ENCODE results near the gene PIGK.
"Not testable (repeated sequence)": the region's sequence is repeated elsewhere in the genome, so short reads cannot be mapped to it uniquely, and the experiment has no call there.

PIGK gene

DNA sequence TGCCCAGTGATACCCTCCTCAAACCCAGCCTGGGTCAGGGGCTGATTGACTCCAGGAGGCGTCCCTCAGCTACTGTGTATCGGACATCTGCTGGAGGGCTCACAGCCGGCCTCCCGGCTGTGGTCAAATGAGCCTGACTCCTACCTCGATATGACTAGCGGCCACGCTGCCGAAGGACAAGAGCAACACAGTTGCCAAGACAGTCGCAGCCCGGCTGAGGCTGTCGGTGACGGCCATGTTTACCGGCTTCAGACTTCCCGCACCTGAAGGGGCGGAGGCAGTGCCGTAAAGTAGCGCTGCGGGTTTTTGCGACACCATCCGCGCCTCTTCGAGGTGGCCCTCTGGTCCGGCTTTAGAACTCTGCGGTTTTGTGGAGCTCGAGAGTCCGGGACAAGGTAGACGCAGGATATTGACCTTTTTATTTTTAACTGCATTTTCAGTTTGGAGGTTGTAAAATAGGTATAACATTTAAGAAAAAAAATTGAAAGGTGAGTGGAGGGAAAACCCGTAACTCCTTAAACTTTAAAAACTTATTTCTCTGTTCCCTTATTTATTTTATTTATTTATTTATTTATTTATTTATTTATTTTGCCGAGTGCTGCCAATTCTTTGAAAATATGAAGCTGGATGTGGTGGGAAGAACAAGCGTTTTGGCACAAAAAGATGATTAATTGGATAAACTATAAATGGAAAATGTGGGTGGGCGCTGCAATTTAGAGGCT, at the start of gene PIGK:
PIGK (minus strand) TSS at position 265 of the 722 bp plus-strand sequence; CDS start at position 237, 28 bp downstream.
- DNase-seq, result peak; percentile 86

DNA sequence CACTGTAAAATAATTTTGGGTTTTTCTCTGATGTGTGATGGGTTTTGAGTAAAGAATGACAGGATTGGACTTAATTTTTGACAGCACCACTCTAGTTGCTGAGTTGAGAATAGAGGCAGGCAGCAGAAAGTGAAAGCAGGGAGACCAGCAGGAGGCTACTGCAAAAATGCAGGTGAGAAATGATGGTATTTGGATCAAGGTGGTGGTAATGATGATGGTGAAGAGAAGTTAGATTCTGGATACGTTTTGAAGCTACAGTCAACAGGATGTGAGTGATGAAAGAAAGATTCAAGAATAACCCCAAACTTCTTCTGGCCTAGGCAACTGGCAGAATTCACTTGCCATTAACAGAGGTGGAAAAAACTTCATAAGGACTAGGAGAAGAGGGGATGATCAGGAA, 47.8 kb upstream of the PIGK start:
- no peak for DNase-seq

DNA sequence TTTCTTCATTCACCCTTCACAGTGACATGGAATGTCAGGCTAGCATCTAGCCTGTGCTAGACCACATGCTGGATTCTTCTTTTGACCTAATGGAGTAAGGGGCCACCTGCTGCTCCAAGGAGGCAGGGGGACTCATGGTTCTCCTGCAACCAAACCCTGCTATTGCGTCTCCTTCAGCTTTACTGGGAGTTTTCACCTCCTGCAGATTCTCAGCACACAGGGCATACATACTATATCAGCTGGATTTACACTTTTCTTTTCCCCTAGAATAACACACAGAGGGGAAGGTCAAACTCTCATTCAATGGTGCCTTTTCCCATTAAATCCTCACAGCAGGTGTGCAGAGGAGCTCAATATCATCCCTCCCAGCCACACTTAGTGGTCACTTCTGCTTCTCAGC, 46.0 kb upstream of the PIGK start:
- DNase-seq, result no peak

- DNase-seq, result no peak
Observed at GRCh38 chr1:77263708-77264107, 44.5 kb upstream of the PIGK start.

GRCh38 chr1:77253211-77253610, 34.0 kb upstream of the PIGK start:
- DNase-seq, result no peak

DNA sequence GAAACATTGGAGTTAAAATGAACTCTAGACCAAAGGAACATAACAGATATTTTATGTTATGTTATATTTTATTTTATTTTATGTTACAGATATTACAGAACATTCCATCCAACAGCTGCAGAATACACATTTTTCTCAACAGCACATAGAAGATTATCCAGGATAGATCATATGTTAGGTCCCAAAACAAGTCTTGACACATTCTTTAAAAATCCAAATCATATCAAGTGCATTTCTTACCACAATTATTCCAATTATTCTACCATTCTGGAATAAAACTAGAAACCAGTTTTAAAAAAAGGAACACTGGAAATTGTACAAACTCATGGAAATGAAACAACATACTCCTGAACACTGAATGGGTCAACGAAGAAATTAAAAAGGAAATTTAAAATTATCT, 30.9 kb upstream of the PIGK start:
- no peak for DNase-seq

DNA sequence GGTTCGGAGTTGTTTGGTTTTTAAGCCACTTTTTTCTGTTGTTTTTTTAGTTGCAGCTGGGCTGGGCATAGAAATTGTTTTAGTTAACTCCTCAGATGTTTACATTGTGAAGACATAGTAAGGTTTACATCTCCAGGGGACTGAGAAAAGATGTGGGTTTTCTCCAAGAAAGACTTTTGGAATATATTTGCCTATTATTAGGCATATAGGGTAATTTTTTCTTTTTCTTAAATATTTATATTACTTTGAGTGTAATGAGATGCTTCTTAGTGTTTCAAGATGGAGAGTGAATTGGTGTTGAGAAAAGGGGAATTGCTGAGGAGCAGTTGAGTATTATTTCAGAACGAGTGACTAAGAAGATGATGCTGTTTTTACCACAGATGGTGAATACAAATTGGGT, 26.6 kb upstream of the PIGK start:
- no peak for DNase-seq

GRCh38 chr1:77239311-77239710, 20.1 kb upstream of the PIGK start:
- no peak for DNase-seq

- DNase-seq, result no peak
Observed at GRCh38 chr1:77238462-77238861, 19.2 kb upstream of the PIGK start.

GRCh38 chr1:77234943-77235342, 15.7 kb upstream of the PIGK start:
- no peak for DNase-seq

DNA sequence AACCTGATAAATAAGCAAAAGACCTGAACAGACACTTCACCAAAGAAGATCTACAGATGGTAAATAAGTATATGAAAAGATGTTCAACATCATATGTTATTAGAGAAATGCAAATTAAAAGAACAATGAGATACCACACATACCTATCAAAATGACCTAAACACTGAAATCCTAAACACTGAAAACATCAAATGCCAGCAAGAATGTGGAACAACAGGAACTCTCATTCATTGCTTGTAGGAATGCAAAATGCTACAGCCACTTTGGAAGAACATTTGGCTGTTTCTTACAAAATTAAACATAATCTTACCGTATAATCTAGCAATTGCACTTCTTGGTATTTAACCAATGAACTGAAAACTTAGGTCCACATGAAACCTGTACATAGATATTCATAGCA, 14.9 kb upstream of the PIGK start:
- no peak for DNase-seq

DNA sequence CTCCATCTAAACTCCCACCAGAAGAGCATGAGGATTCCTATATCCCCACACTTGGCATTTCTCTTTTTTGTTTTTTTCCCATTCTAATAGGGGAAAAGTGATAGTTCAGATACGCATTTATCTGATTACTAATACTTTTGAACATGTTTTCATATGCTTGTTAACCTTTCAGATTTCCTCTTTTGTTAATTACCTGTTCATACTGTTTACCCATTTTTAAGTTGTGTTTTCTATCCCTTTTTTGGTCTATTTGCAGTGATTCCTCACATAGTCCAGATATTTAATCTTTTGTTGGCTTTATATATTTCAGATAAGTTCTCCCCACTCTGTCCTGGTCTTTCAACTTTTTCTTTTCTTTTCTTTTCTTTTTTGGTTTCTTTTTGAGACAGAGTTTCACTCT, 13.6 kb upstream of the PIGK start:
- DNase-seq, result no peak

- DNase-seq, result peak; percentile 20
Observed at GRCh38 chr1:77230051-77230450, 10.8 kb upstream of the PIGK start.

- DNase-seq, result no peak
Observed at GRCh38 chr1:77228836-77229235, 9.6 kb upstream of the PIGK start.

GRCh38 chr1:77227381-77227780, 8.2 kb upstream of the PIGK start:
- DNase-seq, result no peak

GRCh38 chr1:77222496-77222895, 3.3 kb upstream of the PIGK start:
- DNase-seq, result no peak

DNA sequence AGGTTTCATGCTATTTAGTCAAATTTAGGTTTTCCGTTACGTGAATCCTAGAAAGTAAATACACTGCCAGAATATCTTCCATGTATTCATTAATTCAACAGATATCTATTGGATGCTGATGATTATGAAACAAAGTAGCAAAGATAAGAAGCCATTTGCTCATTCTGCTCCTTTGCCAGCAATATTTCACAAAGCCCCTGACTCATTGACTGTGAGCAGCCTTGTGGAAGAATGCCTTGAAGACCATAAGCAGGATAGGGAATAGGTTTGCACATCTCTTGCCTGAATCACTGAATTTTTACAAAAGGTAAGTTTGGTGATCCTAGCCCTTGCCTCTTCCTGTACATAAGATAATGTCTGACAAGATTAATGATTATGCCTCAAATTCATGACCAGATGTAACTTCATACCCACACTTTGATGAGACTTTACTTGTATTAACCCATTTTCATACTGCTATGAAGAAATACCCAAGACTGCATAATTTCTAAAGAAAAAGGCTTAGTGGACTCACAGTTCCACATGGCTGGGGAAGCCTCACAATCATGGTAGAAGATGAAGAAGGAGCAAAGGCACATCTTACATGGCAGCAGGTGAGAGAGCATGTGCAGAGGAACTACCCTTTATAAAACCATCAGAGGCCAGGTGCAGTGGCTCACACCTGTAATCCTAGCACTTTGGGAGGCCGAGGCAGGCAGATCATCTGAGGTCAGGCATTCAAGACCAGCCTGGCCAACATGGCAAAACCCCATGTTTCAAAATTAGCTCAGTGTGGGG, 1.6 kb upstream of the PIGK start:
- peak; percentile 71 for DNase-seq

GRCh38 chr1:77218477-77219165, 609 bp downstream of the PIGK start:
- DNase-seq, result no peak

- not testable (repeated sequence) for DNase-seq
Observed at GRCh38 chr1:77204043-77204442, 15.2 kb downstream of the PIGK start.

DNA sequence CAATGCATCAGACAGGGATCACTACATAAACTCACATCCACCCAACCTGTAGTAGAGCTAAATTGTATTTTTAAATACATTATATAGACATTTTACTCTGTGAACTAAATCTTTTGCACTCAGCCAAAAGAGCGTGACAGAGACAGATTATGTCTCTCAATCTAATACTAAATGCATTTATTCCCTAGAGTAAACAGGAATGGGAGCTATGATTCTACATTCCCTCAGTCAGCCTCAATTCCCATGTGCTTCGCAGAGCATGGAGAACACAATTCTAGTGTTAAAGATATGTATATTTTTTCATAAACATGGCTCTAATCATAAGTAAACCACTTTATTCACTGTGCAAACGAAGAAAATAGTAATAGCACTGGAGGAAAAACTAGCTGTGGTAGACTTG, 16.5 kb downstream of the PIGK start:
- DNase-seq, result peak; percentile 43

DNA sequence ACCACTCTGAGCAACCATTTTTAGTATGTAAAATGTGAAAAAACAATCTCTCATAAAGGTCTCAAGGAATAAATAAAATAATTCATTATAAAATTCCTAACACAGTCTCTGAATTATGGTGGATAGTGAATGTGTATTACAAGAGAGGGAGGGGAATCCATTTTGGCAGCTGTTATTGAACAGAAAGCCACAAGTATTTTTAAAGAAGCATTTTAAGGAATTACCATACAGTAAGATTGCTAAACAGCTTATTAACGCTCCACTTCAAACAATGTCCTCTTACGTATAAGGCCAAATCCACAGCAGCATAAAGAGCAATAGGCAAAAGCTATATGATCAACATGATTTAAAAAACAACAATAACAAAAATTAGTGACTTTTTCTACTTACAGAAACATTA, 18.4 kb downstream of the PIGK start:
- DNase-seq, result no peak

DNA sequence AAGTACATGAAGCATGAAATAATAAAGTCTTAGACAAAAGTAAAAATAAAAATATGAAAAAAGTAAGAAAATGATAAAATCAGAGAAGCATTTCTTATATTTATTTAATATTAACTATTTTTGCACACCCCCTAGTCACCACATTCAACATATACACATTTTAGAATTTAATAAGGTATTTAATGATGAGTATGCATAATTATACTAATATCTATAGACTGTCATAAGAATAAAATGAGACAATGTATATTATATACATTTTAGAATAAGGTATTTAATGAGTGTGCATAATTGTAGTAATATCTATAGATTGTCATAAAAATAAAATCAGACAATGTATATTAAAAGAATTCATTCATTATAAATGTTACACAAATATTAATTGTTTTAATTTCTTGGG, 18.9 kb downstream of the PIGK start:
- no peak for DNase-seq

- no peak for DNase-seq
Observed at GRCh38 chr1:77197351-77197750, 21.9 kb downstream of the PIGK start.

DNA sequence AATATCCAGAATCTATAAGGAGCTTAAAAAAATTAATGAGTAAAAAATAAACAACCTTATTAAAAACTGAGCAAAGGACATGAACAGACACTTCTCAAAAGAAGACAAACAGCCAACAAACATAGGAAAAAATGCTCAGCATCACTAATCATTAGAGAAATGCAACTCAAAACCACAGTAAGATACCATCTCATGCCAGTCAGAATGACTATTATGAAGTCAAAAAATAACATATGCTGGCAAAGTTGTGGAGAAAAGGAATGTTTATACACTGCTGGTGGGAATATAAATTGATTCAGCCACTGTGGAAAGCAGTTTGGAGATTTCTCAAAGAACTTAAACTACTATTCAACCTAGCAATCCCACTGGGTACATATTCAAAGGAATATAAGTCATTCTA, 25.3 kb downstream of the PIGK start:
- no peak for DNase-seq
